Ammon's horn (tissue), 1 donor: ENCODE results near the gene ATN1.
"Not testable (repeated sequence)": the region's sequence is repeated elsewhere in the genome, so short reads cannot be mapped to it uniquely, and the experiment has no call there.

Experiments used
- DNase-seq: peaks from one replicate; pipeline ENCODE4 v3.0.0-alpha.2; 2016; ENCODE audit warnings: low spot score

ATN1 gene

GRCh38 chr12:6903722-6904121, 24.0 kb upstream of the ATN1 start:
- no peak for DNase-seq

GRCh38 chr12:6904280-6905276, 23.2 kb upstream of the ATN1 start, which contains the start of gene LRRC23:
LRRC23 (plus strand) TSS chr12:6904822; CDS start chr12:6905634, 812 bp downstream.
- DNase-seq, result peak; percentile 98

GRCh38 chr12:6905414-6906040, 22.2 kb upstream of the ATN1 start:
- no peak for DNase-seq

- DNase-seq, result not testable (repeated sequence)
These were observed 19.6 kb upstream of the ATN1 start for GRCh38 chr12:6908141-6908540.

- no peak for DNase-seq
These were observed 18.2 kb upstream of the ATN1 start for GRCh38 chr12:6909421-6910145.

- DNase-seq, result no peak
These were observed 15.4 kb upstream of the ATN1 start for GRCh38 chr12:6912164-6912935.

GRCh38 chr12:6914246-6914946, 13.4 kb upstream of the ATN1 start, which contains the start of gene ENO2:
ENO2 (plus strand) TSS chr12:6914580; CDS start chr12:6915833, 1,253 bp downstream.
- peak; percentile 90 for DNase-seq

GRCh38 chr12:6914947-6915788, 12.6 kb upstream of the ATN1 start:
- DNase-seq, result peak; percentile 27

- DNase-seq, result no peak
These were observed 11.9 kb upstream of the ATN1 start for GRCh38 chr12:6915789-6916285.

- no peak for DNase-seq
These were observed 11.1 kb upstream of the ATN1 start for GRCh38 chr12:6916426-6917200.

GRCh38 chr12:6917491-6918231, 10.1 kb upstream of the ATN1 start:
- no peak for DNase-seq

GRCh38 chr12:6919588-6919987, 8.2 kb upstream of the ATN1 start:
- no peak for DNase-seq

- DNase-seq, result no peak
These were observed 6.2 kb upstream of the ATN1 start for GRCh38 chr12:6921539-6921938.

- DNase-seq, result peak; percentile 40
These were observed 5.5 kb upstream of the ATN1 start for GRCh38 chr12:6921996-6922946.

GRCh38 chr12:6923003-6923732, 4.6 kb upstream of the ATN1 start:
- DNase-seq, result no peak

GRCh38 chr12:6923851-6924250, 3.9 kb upstream of the ATN1 start:
- no peak for DNase-seq

- DNase-seq, result no peak
These were observed 2.6 kb upstream of the ATN1 start for GRCh38 chr12:6925239-6925539.
